LNCaP clone FGC (cell line): ENCODE measurements around the gene AIMP1.

Experiments used
- DNase-seq: peaks from one replicate; pipeline ENCODE4 v3.0.0-alpha.2; 2011; ENCODE audit warnings: low read depth
- H3K4me3 ChIP-seq: 2 replicates; pipeline ENCODE4 v1.5.1; 2011; ENCODE audit warnings: mild to moderate bottlenecking, low read depth, low read length, control low read depth
- TF ChIP-seq, protein P1 (sequence below): IDR thresholded peaks from 2 replicates; pipeline ENCODE4 v1.5.1; 2012; ENCODE audit warnings: mild to moderate bottlenecking; ENCODE audit not compliant: control insufficient read depth, insufficient read depth; ENCODE audit errors: extremely low read depth

The AIMP1 gene

DNA sequence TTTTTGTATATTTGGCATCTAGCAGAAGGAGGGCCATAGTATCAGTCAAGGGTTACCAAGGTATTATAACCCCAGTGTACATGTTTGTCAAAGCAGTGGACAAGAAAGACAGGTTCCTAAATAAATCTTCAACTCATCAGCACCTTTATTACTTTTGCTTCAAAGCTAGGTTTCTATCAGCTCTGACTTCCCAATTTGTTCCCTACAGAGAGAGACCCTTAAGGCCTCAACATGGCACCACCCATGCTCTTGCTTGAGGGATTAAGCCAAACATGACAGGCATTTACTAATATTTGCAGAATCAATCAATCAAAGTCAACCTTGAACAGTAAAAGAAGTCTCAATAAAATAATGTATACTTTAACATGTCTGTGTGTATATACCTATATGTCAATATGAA lies 9.8 kb upstream of the AIMP1 start:
- DNase-seq, result no peak
- peak overlapping the region; percentile 35 for H3K4me3 ChIP-seq

DNA sequence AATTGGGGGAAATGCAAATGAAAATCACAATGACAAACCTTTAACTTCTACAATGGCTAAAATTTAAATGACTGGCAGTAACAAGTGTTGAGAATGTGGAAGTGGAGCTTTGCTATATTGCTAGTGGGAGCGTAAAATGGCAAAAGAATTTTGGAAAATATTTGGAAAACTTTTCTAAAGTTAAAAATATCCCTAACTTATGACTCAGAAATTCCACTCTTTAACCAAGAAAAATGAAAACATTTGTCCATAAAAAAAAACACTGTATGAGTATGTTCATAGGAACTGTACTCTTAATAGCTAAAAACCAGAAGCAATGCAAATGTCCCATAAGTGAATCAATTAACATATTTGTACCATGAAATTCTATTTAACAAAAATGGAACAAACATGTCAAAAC lies 4.0 kb upstream of the AIMP1 start:
- no peak for DNase-seq

More for the DNA sequence above, 9.8 kb upstream of the AIMP1 start:
- TF ChIP-seq, protein P1, sequence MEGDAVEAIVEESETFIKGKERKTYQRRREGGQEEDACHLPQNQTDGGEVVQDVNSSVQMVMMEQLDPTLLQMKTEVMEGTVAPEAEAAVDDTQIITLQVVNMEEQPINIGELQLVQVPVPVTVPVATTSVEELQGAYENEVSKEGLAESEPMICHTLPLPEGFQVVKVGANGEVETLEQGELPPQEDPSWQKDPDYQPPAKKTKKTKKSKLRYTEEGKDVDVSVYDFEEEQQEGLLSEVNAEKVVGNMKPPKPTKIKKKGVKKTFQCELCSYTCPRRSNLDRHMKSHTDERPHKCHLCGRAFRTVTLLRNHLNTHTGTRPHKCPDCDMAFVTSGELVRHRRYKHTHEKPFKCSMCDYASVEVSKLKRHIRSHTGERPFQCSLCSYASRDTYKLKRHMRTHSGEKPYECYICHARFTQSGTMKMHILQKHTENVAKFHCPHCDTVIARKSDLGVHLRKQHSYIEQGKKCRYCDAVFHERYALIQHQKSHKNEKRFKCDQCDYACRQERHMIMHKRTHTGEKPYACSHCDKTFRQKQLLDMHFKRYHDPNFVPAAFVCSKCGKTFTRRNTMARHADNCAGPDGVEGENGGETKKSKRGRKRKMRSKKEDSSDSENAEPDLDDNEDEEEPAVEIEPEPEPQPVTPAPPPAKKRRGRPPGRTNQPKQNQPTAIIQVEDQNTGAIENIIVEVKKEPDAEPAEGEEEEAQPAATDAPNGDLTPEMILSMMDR, result no peak

DNA sequence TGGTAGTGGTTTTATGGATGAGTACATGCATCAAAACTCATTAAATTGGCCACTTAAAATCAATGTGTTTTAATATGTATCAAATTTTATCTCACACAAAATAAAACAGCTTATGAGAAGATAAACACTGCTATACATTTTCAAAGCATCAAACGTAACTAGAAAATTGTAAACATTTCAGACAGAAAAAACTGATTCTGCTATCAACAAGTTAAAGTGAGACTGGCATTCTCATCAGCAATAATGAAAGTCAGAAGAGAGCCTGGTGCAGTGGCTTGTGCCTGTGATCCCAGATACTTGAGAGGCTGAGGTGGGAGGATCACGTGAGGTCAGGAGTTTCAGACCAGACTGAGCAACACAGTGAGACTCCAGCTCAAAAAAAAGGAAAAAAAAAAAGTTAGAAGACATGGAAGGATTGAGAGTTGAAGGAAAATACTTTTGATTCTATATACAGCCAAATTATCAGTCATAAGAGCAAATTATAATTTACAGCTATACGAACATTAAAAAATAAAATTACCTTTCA lies 3.3 kb upstream of the AIMP1 start:
- no peak overlapping the region for H3K4me3 ChIP-seq
- TF ChIP-seq, protein P1, result no peak
- DNase-seq, result no peak

More for the DNA sequence above, 4.0 kb upstream of the AIMP1 start:
- TF ChIP-seq, protein P1, result no peak
- no peak overlapping the region for H3K4me3 ChIP-seq

DNA sequence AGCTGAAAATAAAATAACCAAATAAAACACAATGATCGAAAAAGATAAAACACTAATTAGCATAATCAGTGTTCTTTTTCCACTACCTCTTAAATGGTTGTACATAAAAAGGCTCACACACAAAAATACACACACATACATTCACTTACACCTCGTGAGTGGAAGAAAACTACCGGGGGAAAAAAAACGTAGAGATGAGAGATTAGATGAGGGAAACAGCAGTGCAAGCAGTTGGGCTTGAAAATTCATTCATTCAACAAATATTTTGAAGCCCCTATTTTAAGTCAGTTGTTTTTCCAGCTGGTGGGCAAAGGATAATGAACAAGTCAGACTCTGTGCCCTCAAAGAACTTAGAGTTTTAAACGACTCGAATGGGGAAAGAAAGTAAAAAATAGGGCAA lies 1.4 kb upstream of the AIMP1 start:
- peak overlapping the region; percentile 89 for H3K4me3 ChIP-seq
- TF ChIP-seq, protein P1, result no peak
- no peak for DNase-seq

DNA sequence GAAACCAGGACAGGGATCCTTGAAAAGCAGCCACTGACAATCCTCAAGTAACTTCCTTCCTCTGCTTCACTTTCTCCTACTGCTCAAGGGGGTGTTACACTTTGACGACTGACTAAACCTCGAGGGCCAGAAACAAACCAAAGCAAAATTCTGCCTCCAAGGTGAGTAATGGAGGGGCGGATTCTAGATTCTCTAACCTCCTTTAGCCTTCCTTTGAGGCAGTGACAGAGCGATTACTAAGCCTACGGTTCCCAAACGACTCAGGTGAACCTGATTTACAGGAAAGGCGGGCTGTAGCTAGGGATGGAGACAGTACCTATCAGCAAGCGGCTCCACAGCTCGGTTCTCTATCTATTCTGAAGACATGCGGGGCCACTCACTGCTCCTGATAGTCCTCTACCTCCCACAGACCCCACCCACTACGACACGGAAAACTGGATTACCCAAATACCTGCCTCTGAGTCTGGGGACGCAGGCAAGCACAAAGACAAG lies 828 bp upstream of the AIMP1 start:
- DNase-seq, result peak; percentile 46
- peak overlapping the region; percentile 89 for H3K4me3 ChIP-seq
- TF ChIP-seq, protein P1, result no peak

DNA sequence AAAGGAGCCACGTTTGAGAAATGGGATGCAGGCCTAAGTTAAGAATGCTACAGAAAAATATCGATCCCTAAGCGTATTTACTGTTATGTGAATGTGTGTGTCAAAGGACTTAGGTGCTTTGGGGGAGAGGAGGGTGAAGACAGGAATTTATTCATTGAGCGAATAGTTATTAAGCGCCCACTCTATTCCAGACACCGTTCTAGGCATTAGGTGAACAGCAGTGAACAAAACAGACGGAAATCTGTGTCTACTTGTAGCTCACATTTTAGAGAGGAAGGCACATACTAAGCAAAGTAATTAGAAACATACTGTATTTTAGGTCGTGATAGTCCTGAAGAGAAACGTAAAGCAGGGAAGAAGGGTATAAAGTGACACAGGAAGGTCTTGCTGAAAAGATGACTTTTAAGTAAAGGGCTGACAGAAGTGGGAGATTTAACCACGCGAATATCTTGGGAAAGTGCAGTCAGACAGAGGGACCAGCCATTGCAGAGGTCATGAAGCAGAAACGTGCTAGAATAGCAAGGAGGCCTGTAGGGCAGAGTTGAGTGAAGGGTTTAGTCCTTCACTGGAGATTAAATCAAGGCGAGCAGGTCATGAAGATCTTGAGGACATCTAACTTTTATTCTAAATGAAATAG lies 541 bp downstream of the AIMP1 start:
- no peak for DNase-seq
- TF ChIP-seq, protein P1, result no peak

More for the DNA sequence above, 541 bp downstream of the AIMP1 start:
- H3K4me3 ChIP-seq, result peak overlapping the region; percentile 89
